ENCODE data around the gene LMOD3.
A peak's percentile ranks its signal among the peaks of the same experiment; 100 is the strongest.

The LMOD3 gene

DNA sequence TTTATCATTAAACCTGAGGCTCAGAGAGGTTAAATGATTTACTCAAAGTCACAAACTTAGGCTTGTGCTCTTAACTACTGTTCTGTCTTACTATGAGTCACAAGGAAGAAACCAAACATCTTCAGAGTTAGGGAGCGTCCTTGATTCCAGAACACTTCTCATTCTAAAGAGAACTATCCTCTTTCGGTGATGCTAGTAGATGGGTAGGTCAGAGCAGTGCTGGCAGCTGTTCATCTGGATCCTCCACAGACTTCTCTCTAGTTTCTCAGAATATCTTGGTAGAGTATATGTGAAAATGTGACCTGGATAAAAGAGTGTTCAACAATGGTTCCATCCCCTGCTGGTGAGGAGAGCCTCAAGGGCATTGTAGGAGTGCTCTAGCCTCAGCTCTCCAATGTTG lies 34.3 kb downstream of the LMOD3 start:
- DNase-seq = no peak

- DNase-seq = no peak
Observed at GRCh38 chr3:69087030-69087791, 35.2 kb downstream of the LMOD3 start.

- DNase-seq = peak; percentile 69
Observed at GRCh38 chr3:69085833-69086722, 36.3 kb downstream of the LMOD3 start.

- DNase-seq = no peak
Observed at GRCh38 chr3:69085168-69085832, 37.1 kb downstream of the LMOD3 start.

DNA sequence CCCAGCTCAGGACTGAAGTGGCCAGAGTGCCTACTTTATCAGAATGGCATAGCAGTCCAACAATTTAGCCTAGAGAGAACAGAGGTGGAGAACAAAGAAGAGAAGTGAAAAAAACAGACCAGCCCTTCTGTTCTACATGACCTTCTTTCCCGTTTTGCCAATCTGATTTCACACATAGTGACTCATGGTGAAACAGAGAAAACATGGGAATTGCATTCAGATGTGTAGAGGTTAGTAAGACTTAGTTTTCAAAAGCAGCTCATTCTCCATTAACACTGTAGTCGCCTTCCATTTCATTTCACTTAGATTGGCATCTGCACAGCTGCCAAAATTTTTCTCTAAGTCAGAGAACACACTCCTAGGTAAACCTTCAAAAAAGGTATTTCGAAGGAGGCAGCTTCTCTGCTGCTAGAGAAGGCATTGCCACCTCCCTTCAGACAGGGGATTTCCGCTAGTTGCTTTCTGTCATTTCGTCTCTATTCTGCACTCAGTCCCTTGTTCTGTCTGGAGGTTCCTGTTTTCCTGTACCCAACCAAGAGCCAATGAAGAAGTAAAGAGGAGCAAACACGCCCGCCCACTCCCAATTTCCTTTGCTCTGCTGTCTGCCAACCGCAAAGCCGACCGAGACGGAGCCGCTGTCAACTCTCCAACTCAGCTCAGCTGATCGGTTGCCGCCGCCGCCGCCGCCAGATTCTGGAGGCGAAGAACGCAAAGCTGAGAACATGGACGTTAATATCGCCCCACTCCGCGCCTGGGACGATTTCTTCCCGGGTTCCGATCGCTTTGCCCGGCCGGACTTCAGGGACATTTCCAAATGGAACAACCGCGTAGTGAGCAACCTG lies 37.8 kb downstream of the LMOD3 start, which contains the start of gene ARL6IP5:
Gene ARL6IP5 (plus strand): TSS at position 612 of the 842 bp plus-strand sequence. CDS start 111 bp downstream, at position 723.
- peak; percentile 88 for DNase-seq

GRCh38 chr3:69082805-69083204 lies 39.6 kb downstream of the LMOD3 start:
- DNase-seq = peak; percentile 44

DNA sequence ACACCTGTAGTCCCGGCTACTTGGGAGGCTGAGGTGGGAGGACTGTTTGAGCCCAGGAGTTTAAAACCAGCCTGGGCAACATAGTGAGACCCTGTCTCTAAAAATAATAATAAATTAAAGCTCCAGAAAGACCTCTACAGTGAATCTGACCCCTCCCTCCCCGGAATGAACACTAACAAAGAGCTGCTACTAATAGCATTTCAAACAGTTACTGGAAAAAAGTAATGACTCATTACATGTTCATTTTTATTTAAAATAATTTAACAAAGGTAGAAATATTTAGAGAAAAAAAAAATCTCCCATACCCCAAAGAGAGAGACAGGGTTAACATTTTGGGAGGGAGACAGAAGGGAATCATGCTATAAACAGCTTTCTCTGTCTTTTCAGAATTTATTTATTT lies 40.0 kb downstream of the LMOD3 start:
- DNase-seq = no peak

GRCh38 chr3:69081583-69082262 lies 40.7 kb downstream of the LMOD3 start:
- no peak for DNase-seq

DNA sequence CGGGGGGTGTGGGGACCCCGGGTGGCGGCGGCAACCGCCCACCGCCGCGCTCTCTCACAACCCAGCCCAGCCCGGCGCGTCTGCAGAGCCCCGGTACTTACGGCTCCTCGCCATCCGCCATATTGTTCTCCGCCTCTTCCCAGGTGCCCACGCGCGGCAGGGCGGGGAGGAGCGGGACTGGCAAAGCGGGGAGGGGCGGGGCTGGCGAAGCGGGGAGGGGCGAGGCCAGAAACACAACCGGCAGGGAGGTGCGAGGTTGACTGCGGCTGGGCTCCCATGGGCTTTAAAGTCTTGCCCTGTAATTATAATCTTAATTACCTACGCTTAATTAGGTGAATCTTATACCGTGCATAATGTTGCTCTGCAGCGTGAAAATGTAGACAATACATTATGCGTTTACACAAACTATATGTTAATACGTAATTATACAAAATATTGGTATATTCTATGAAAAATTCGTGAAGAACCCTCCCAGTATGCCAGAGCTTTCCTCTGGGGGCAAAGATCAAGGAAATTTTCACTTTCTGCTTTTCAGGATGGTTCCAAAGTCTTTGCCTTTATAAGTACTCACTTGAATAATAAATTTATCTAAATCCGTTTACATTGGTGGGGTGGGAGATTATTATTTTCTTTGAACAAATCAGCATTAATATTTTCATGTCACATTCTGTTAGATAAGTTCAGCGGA lies 42.0 kb downstream of the LMOD3 start, which contains the start of gene UBA3:
Gene UBA3 (minus strand): TSS at position 133 of the 688 bp plus-strand sequence. CDS start 12 bp downstream, at position 121.
- DNase-seq = peak; percentile 92

DNA sequence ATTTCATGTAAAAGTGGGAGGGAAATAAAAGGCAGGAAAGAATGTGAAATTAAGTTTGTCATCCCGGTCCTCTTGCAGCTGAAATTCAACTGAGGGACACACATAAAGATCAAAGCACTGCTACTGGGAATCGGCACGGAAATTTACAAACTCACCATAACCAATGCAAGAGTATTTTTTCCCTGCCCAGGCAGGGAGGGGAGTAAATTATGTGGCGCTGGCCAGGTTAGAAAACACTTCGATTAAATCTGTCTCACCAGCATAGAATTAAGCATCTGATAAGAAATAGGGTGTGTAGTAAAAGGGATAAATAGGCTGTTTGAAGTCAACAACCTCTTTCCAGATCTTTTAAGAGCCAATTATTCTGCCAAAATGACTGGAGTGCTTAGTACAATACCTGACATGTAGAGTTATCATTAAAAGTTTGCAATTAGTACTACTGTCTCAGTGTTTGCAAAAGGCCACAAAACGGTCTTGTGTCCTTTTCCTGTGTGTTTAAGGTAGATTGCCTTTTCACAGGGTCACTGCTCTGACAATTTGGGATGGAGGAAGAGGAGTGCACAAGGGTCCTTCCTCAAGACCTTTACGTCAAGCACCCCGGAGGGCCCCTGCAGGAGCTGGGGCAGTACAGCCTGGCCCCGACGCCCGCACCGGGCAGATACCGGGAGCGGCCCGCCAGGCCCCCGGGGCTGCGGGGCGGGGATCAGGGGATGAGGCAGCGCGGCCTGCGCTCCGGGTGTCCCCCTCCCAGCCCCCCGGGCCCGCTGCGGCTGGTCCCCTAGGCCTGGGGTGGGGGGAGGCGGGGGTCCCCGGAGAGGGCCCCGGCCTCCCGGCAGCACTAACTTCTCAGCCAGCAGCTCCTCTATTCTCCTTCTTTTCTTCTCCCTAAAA lies 42.9 kb downstream of the LMOD3 start:
- no peak for DNase-seq

- DNase-seq = no peak
Observed at GRCh38 chr3:69072928-69073327, 49.5 kb downstream of the LMOD3 start.

DNA sequence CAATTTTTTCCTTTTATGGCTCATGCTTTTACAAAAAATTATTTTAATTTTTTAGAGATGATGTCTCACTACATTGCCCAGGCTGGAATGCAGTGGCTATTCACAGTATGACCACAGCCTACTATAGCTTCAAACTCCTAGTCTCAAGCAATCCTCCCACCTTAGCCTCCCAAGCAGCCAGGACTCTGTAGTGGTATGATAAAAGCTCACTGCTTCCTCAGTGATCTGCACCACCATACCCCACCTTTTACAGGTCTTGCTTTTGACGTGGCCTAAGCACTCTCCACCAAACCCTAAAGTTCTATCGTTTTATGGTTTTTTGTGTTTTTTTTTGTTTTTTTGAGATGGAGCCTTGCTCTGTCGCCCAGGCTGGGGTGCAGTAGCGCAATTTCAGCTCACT lies 56.3 kb downstream of the LMOD3 start:
- no peak for DNase-seq

- no peak for DNase-seq
Observed at GRCh38 chr3:69065318-69065964, 57.0 kb downstream of the LMOD3 start.

GRCh38 chr3:69063636-69064035 lies 58.8 kb downstream of the LMOD3 start:
- no peak for DNase-seq

GRCh38 chr3:69059688-69060087 lies 62.7 kb downstream of the LMOD3 start:
- no peak for DNase-seq

- no peak for DNase-seq
Observed at GRCh38 chr3:69058947-69059224, 63.5 kb downstream of the LMOD3 start.

- no peak for DNase-seq
Observed at GRCh38 chr3:69058180-69058946, 64.0 kb downstream of the LMOD3 start.

Measured in activated CD4-positive, alpha-beta T cell treated with anti-CD3 and anti-CD28 coated beads, Interleukin-2, amount 50 U/mL, for 1 hour (primary cell).